AG10803 (cell line): ENCODE data around the gene LACTBL1.

Experiments
- DNase-seq: peaks from one replicate; pipeline ENCODE4 v3.0.0; 2010; ENCODE audit warnings: low read depth
- H3K4me3 ChIP-seq: 2 replicates; pipeline ENCODE4 v1.5.1; 2011; ENCODE audit warnings: mild to moderate bottlenecking, low read length, control low read depth
- TF ChIP-seq, protein P1 (sequence below): conservative IDR thresholded peaks from 2 replicates; pipeline ENCODE4 v1.5.1; 2011; ENCODE audit warnings: mild to moderate bottlenecking, low read length, control low read depth, inconsistent platforms

LACTBL1 gene

DNA sequence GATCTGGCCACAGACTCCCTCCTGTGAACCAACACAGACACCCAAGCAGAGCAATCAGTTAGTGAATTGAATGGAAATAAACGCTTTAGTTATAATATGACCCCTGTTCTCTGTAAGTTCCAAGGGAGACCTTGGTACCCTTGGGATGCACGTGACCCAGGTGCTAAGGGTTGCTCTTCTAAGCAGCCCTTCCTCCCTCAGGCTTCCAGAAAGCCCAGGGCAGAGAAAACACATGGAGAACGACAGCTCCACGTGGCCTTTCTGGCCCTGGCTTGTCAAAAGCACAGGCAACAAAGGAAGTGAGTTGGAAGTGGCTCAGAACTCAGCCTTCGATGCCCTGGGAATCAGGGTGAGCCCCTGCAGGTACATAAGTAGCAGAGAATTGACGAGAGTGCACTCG is 57.4 kb downstream of the LACTBL1 start:
- no peak overlapping the region for H3K4me3 ChIP-seq
- no peak for DNase-seq
- TF ChIP-seq, protein P1, sequence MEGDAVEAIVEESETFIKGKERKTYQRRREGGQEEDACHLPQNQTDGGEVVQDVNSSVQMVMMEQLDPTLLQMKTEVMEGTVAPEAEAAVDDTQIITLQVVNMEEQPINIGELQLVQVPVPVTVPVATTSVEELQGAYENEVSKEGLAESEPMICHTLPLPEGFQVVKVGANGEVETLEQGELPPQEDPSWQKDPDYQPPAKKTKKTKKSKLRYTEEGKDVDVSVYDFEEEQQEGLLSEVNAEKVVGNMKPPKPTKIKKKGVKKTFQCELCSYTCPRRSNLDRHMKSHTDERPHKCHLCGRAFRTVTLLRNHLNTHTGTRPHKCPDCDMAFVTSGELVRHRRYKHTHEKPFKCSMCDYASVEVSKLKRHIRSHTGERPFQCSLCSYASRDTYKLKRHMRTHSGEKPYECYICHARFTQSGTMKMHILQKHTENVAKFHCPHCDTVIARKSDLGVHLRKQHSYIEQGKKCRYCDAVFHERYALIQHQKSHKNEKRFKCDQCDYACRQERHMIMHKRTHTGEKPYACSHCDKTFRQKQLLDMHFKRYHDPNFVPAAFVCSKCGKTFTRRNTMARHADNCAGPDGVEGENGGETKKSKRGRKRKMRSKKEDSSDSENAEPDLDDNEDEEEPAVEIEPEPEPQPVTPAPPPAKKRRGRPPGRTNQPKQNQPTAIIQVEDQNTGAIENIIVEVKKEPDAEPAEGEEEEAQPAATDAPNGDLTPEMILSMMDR, result no peak

DNA sequence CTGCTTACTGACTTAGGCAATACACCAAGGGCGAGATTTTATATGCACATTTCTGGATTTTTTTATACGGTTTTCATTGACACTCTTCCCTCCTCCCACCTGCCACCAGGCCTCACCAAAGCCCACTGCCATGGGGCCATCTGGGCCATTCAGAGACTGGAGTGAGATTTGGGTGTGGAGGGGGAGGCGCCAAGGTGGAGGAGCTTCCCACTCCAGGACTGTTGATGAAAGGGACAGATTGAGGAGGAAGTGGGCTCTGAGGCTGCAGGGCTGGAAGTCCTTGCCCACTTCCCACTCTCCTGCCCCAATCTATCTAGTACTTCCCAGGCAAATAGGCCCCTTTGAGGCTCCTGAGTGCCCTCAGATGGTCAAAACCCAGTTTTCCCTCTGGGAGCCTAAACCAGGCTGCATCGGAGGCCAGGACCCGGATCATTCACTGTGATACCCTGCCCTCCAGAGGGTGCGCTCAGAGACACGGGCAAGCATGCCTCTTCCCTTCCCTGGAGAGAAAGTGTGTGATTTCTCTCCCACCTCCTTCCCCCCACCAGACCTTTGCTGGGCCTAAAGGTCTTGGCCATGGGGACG is 57.9 kb downstream of the LACTBL1 start:
- TF ChIP-seq, protein P1, result no peak

DNA sequence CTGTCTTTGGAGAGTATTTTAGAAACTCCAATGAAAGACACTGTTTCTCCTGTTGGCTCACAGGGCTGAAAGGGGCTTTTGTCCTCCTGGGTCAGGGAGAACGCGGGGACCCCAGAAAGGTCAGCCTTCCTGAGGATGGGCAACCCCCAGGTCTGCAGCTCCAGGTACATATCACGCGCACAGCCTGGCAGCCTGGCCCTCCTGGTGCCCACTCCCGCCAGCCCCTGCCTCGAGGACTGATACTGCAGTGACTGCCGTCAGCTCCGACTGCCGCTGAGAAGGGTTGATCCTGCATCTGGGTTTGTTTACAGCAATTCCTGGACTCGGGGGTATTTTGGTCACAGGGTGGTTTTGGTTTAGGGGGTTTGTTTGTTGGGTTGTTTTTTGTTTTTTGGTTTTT is 58.5 kb downstream of the LACTBL1 start:
- no peak for DNase-seq
- TF ChIP-seq, protein P1, result no peak
- no peak overlapping the region for H3K4me3 ChIP-seq

More for the DNA sequence above, 57.9 kb downstream of the LACTBL1 start:
- no peak overlapping the region for H3K4me3 ChIP-seq
- DNase-seq, result no peak

DNA sequence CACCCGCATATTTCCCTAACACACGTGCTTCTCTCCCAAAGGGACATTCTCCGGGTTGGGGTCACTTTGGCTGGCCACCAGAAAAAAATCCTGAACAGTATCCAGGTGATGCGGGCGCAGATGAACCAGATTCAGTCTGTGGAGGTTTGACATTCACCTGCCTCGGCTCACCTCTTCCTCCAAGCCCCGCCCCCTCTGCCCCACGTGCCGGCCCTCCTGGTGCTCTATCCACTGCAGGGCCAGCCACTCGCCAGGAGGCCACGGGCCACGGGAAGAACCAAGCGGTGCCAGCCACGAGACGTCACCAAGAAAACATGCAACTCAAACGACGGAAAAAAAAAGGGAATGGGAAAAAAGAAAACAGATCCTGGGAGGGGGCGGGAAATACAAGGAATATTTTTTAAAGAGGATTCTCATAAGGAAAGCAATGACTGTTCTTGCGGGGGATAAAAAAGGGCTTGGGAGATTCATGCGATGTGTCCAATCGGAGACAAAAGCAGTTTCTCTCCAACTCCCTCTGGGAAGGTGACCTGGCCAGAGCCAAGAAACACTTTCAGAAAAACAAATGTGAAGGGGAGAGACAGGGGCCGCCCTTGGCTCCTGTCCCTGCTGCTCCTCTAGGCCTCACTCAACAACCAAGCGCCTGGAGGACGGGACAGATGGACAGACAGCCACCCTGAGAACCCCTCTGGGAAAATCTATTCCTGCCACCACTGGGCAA is 59.1 kb downstream of the LACTBL1 start:
- DNase-seq, result no peak
- TF ChIP-seq, protein P1, result no peak
- H3K4me3 ChIP-seq, result no peak overlapping the region

DNA sequence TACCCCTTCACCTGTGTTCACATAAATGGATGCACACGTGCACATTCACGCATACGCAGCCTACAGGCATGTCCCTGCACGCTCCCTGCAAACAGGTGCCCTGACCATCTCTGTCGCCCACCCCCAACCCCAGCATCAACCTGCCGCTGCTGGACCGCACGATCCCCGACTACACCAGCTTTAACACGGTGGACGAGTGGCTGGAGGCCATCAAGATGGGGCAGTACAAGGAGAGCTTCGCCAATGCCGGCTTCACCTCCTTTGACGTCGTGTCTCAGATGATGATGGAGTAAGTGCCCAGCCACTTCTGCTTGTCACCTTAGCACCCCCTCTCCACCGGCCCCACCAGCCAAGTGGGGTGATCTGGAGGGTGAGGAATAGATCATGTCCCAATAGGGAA is 60.4 kb downstream of the LACTBL1 start:
- no peak for DNase-seq
- TF ChIP-seq, protein P1, result no peak
- H3K4me3 ChIP-seq, result no peak overlapping the region

DNA sequence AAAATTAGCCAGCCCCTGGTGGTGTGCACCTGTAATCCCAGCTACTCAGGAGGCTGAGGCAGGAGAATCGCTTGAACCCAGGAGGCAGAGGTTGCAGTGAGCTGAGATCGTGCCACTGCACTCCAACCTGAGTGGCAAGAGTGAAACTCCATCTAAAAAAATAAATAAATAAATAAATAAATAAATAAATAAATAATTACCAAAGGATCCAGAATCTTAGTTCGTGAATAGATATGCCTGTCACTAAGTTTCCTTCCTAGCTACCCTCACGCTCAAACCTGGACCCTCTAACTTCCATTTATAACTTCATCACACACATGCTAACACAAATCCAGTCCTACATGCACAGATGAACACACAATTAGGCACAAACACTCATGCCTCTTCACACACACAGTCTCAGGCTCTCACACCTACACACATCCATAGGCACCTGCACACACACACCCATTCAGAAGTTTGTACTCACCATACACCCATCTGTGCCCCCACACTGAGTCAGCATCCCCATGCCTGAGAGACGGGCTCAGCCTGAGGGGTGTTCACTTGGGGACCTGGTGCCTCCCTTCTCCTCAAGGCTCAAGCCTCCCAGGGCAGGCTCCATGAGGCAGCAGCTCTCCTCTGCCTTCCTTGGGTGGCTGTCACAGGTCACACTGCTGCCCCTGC is 61.5 kb downstream of the LACTBL1 start:
- DNase-seq, result no peak
- TF ChIP-seq, protein P1, result no peak
- no peak overlapping the region for H3K4me3 ChIP-seq

DNA sequence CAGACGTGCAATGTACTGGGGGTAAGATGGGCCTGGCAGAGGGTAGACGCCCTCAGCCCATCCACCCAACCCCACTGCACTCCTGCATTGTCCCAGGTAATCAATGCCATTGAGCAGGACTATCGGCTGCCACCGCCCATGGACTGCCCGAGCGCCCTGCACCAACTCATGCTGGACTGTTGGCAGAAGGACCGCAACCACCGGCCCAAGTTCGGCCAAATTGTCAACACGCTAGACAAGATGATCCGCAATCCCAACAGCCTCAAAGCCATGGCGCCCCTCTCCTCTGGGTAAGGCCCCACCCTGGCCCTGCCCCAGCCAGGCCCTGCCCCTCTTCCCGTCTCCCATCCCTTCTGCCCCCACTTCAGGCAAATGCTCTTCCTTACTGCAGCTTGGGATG is 62.4 kb downstream of the LACTBL1 start:
- no peak for DNase-seq
- TF ChIP-seq, protein P1, result no peak
- H3K4me3 ChIP-seq, result no peak overlapping the region
